Heart left ventricle (tissue), 13 donors: Measurements from ENCODE around the gene SPTB.
"Not testable (repeated sequence)": the region's sequence is repeated elsewhere in the genome, so short reads cannot be mapped to it uniquely, and the experiment has no call there.

Source experiments
- CTCF ChIP-seq, 12 donors: fragments of 200-600 bp; sonication (generic) in 4 of 12; IDR thresholded peaks; one replicate each; pipeline versions ENCODE4 v1.5.0 to v1.8.0; 2018 to 2022; ENCODE audit warnings: antibody characterized with exemption in 12 of 12, mild to moderate bottlenecking in 5 of 12
- POLR2A ChIP-seq, 2 donors: fragments of 450-650 bp; IDR thresholded peaks; one replicate each; pipeline ENCODE4 v1.6.1; 2017; ENCODE audit warnings: antibody characterized with exemption in 2 of 2, mild to moderate bottlenecking in 2 of 2, moderate library complexity in 2 of 2
- donor health status: ischemic (EF 13 %, LVEDD 7.1; RV severe dilation, severe dysfunction).
- donor health status: DM: no; HTN: yes; CAD: no.
- donor health status: DM: no; HTN: no; CAD: no.
- donor health status: ischemic (EF 25% LVEDD 6.9; RV normal size, moderate dysfunction).
- donor health status: ischemic (EF 25% LVEDD 5.7; RV mildly dilated, moderate dysfunction).
- donor health status: ischemic (EF 35%, LVEDD 5.7; RV mildly dilated, moderate dysfunction).
- donor health status: nonischemic (EF 11% LVEDD 7.7; RV severe dilation, severe dysfunction).
- donor health status: DM: yes; HTN: yes; CAD: no.
- donor health status: PGD.
- donor health status: ischemic (EF 29% LVEDD 5.4; RV normal size, mild dysfunction).
- donor health status: nonischemic (EF 23%, LVEDD 6.1; RV moderate dilation, normal function).

- not testable (repeated sequence) for TF ChIP-seq CTCF, POLR2A (IDR thresholded peaks at IDR 0.05)
These were observed 74.1 kb downstream of the SPTB start for GRCh38 chr14:64805646-64806045.
